Esophagus (tissue), 2 donors: ENCODE measurements around the gene DSP. TPM values are rescaled to one million over a fixed set of nuclear protein-coding genes. Genes with fewer than 3 reads are reported as not detected.

Experiments used
- H3K27ac ChIP-seq, 2 donors: one replicate each; pipeline ENCODE4 v1.5.1; 2013; ENCODE audit warnings: low read depth in 2 of 2, mild to moderate bottlenecking in 2 of 2, inconsistent platforms in 1 of 2, low read length in 1 of 2, moderate library complexity in 1 of 2
- H3K27me3 ChIP-seq, 2 donors: one replicate each; pipeline ENCODE4 v1.6.1; 2013; ENCODE audit warnings: low read length in 2 of 2, control low read depth in 1 of 2, mild to moderate bottlenecking in 1 of 2; ENCODE audit not compliant: insufficient read depth in 2 of 2, control insufficient read depth in 1 of 2
- H3K36me3 ChIP-seq, 2 donors: one replicate each; pipeline ENCODE4 v1.6.1; 2013; ENCODE audit warnings: low read length in 1 of 2; ENCODE audit not compliant: control insufficient read depth in 2 of 2, insufficient read depth in 2 of 2
- H3K4me1 ChIP-seq, 2 donors: one replicate each; pipeline ENCODE4 v1.6.1; 2013; ENCODE audit warnings: low read length in 1 of 2; ENCODE audit not compliant: control insufficient read depth in 2 of 2, insufficient read depth in 2 of 2
- H3K4me3 ChIP-seq, 2 donors: one replicate each; pipeline ENCODE4 v1.5.1; 2013; ENCODE audit warnings: low read length in 2 of 2, mild to moderate bottlenecking in 2 of 2, low read depth in 1 of 2, moderate library complexity in 1 of 2
- H3K9me3 ChIP-seq, 2 donors: one replicate each; pipeline ENCODE4 v1.6.1; 2013; ENCODE audit warnings: mild to moderate bottlenecking in 2 of 2, low read depth in 1 of 2, low read length in 1 of 2, moderate library complexity in 1 of 2; ENCODE audit not compliant: control insufficient read depth in 2 of 2, insufficient read depth in 1 of 2
- WGBS, 2 donors: extraction: QIAGEN DNeasy Blood & Tissue Kit; methylation state at CpG; one replicate each; pipeline ENCODE4 v1.1.7; 2013; 5-methylcytosine and 5-hydroxymethylcytosine counted together
- polyA plus RNA-seq, 2 donors: library from polyadenylated mRNA; stranded (reverse); fragments of 200-250 nt; gene quantifications; one replicate each; pipeline ENCODE4 v1.2.3, GENCODE V29; 2013
- donor health status: healthy with polysubstance abuse.
- donor health status: Bipolar disorder and iron deficiency.

The DSP gene
- polyA plus RNA-seq, 2 donors: 182 to 349 TPM

- Histone ChIP-seq H3K27me3 (no peaks in the 10 kb centered on the region), H3K9me3 (no peaks in the 10 kb centered on the region), H3K4me1 (peaks cover 0 to 8% of the 10 kb centered on the region in 2 donors), H3K36me3 (peaks cover 0 to 3% of the 10 kb centered on the region in 2 donors), H3K27ac (no peak overlapping the region), H3K4me3 (no peak overlapping the region)
- 81 to 83% methylated on average over 4 of the region's 4 CpGs for WGBS, 2 donors
Observed at GRCh38 chr6:7594579-7595125, 53.2 kb downstream of the DSP start.

- no peaks in the 10 kb centered on the region for H3K27me3 ChIP-seq
- no peak overlapping the region for H3K27ac ChIP-seq
- H3K4me1 ChIP-seq: no peaks in the 10 kb centered on the region
- 73 to 74% methylated on average over 4 of the region's 4 CpGs for WGBS, 2 donors
- H3K4me3 ChIP-seq: no peak overlapping the region
- peaks cover 9 to 12% of the 10 kb centered on the region in 2 donors for H3K36me3 ChIP-seq
- H3K9me3 ChIP-seq: no peaks in the 10 kb centered on the region
Observed at GRCh38 chr6:7604003-7604402, 62.5 kb downstream of the DSP start.

GRCh38 chr6:7604506-7604905 is 63.0 kb downstream of the DSP start:
- no peaks in the 10 kb centered on the region for H3K4me1 ChIP-seq
- no peak overlapping the region for H3K4me3 ChIP-seq
- no peaks in the 10 kb centered on the region for H3K9me3 ChIP-seq
- no peaks in the 10 kb centered on the region for H3K27me3 ChIP-seq
- no peak overlapping the region for H3K27ac ChIP-seq
- 89 to 90% methylated on average over 2 of the region's 2 CpGs for WGBS, 2 donors
- peaks cover 9 to 12% of the 10 kb centered on the region in 2 donors for H3K36me3 ChIP-seq

GRCh38 chr6:7615611-7616383 is 74.3 kb downstream of the DSP start:
- Histone ChIP-seq H3K27me3 (no peaks in the 10 kb centered on the region), H3K9me3 (no peaks in the 10 kb centered on the region), H3K36me3 (peaks cover 5 to 8% of the 10 kb centered on the region in 2 donors), H3K27ac (no peak overlapping the region), H3K4me1 (no peaks in the 10 kb centered on the region), H3K4me3 (no peak overlapping the region)
- 16 to 20% methylated on average over 7 of the region's 7 CpGs for WGBS, 2 donors

GRCh38 chr6:7617801-7618764 is 76.6 kb downstream of the DSP start:
- 32 to 46% methylated on average over 12 of the region's 12 CpGs for WGBS, 2 donors
- Histone ChIP-seq H3K36me3 (peaks cover 0 to under 1% of the 10 kb centered on the region in 2 donors), H3K27me3 (no peaks in the 10 kb centered on the region), H3K4me1 (no peaks in the 10 kb centered on the region), H3K27ac (no peak overlapping the region), H3K9me3 (no peaks in the 10 kb centered on the region), H3K4me3 (no peak overlapping the region)

GRCh38 chr6:7621761-7622160 is 80.3 kb downstream of the DSP start:
- no peaks in the 10 kb centered on the region for H3K4me1 ChIP-seq
- no peaks in the 10 kb centered on the region for H3K36me3 ChIP-seq
- 72 to 82% methylated on average over 5 of the region's 5 CpGs for WGBS, 2 donors
- H3K27ac ChIP-seq: no peak overlapping the region
- no peaks in the 10 kb centered on the region for H3K9me3 ChIP-seq
- H3K27me3 ChIP-seq: no peaks in the 10 kb centered on the region
- no peak overlapping the region for H3K4me3 ChIP-seq

- no peaks in the 10 kb centered on the region for H3K9me3 ChIP-seq
- WGBS, 2 donors: 64 to 68% methylated on average over 4 of the region's 4 CpGs
- H3K4me1 ChIP-seq: no peaks in the 10 kb centered on the region
- no peak overlapping the region for H3K4me3 ChIP-seq
- peaks cover 0 to 4% of the 10 kb centered on the region in 2 donors for H3K27me3 ChIP-seq
- H3K27ac ChIP-seq: no peak overlapping the region
- no peaks in the 10 kb centered on the region for H3K36me3 ChIP-seq
Observed at GRCh38 chr6:7624796-7625710, 83.6 kb downstream of the DSP start.

- Histone ChIP-seq H3K9me3 (no peaks in the 10 kb centered on the region), H3K36me3 (no peaks in the 10 kb centered on the region), H3K27me3 (peaks cover 0 to 4% of the 10 kb centered on the region in 2 donors), H3K27ac (no peak overlapping the region), H3K4me1 (no peaks in the 10 kb centered on the region), H3K4me3 (no peak overlapping the region)
- WGBS, 2 donors: 82 to 88% methylated on average over 2 of the region's 2 CpGs
Observed at GRCh38 chr6:7628479-7628878, 87.0 kb downstream of the DSP start.

GRCh38 chr6:7628909-7629308 is 87.4 kb downstream of the DSP start:
- H3K4me1 ChIP-seq: no peaks in the 10 kb centered on the region

More at GRCh38 chr6:7628909-7629308, 87.4 kb downstream of the DSP start:
- H3K9me3 ChIP-seq: no peaks in the 10 kb centered on the region
- H3K4me3 ChIP-seq: no peak overlapping the region
- H3K27ac ChIP-seq: no peak overlapping the region
- 84% methylated on average over 11 of the region's 11 CpGs for WGBS, 2 donors
- peaks cover 0 to 4% of the 10 kb centered on the region in 2 donors for H3K27me3 ChIP-seq
- no peaks in the 10 kb centered on the region for H3K36me3 ChIP-seq
